Measurements from ENCODE around the gene GSDMA. TPM values are rescaled to one million over a fixed set of nuclear protein-coding genes. Genes with fewer than 3 reads are reported as not detected.

The GSDMA gene
- total RNA-seq, 1 donor from 2014 or later, result 0.74 TPM

GRCh38 chr17:39927101-39927928 lies 35.5 kb upstream of the GSDMA start, which contains the start of the genes LRRC3C and ORMDL3:
TSS of gene LRRC3C (plus strand) at chr17:39927732. CDS start at chr17:39941524, 13,792 bp downstream.
TSS of gene ORMDL3 (minus strand) at chr17:39927601. CDS start at chr17:39924203, 3,398 bp downstream.
- peak within 1 kb of the TSS; percentile 92 for H3K27ac ChIP-seq
- peak in 1 of 2 donors; percentile 97 for DNase-seq (ENCODE audit: extremely low spot score in 2 of 2)
- H3K4me3 ChIP-seq, result peak within 1 kb of the TSS; percentile 89 to 91
- no peaks in the 10 kb centered on the region for H3K27me3 ChIP-seq
- H3K36me3 ChIP-seq, result peaks cover 0 to 15% of the 10 kb centered on the region in 2 donors
- peaks cover 47% of the 10 kb centered on the region for H3K4me1 ChIP-seq
- TF ChIP-seq POLR2A (IDR thresholded peaks at IDR 0.05), result peak in 1 of 2 donors; percentile 40
- TF ChIP-seq, protein P1, sequence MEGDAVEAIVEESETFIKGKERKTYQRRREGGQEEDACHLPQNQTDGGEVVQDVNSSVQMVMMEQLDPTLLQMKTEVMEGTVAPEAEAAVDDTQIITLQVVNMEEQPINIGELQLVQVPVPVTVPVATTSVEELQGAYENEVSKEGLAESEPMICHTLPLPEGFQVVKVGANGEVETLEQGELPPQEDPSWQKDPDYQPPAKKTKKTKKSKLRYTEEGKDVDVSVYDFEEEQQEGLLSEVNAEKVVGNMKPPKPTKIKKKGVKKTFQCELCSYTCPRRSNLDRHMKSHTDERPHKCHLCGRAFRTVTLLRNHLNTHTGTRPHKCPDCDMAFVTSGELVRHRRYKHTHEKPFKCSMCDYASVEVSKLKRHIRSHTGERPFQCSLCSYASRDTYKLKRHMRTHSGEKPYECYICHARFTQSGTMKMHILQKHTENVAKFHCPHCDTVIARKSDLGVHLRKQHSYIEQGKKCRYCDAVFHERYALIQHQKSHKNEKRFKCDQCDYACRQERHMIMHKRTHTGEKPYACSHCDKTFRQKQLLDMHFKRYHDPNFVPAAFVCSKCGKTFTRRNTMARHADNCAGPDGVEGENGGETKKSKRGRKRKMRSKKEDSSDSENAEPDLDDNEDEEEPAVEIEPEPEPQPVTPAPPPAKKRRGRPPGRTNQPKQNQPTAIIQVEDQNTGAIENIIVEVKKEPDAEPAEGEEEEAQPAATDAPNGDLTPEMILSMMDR (IDR thresholded peaks at IDR 0.05), result no peak
- TF ChIP-seq POLR2AphosphoS5 (IDR thresholded peaks at IDR 0.05; ENCODE audit: insufficient read depth in 1 of 2, low read depth in 1 of 2), result peak; percentile 94 to 98
- intact Hi-C loops (cut with DNase I), result no loop called here
- H3K9me3 ChIP-seq, result no peaks in the 10 kb centered on the region

DNA sequence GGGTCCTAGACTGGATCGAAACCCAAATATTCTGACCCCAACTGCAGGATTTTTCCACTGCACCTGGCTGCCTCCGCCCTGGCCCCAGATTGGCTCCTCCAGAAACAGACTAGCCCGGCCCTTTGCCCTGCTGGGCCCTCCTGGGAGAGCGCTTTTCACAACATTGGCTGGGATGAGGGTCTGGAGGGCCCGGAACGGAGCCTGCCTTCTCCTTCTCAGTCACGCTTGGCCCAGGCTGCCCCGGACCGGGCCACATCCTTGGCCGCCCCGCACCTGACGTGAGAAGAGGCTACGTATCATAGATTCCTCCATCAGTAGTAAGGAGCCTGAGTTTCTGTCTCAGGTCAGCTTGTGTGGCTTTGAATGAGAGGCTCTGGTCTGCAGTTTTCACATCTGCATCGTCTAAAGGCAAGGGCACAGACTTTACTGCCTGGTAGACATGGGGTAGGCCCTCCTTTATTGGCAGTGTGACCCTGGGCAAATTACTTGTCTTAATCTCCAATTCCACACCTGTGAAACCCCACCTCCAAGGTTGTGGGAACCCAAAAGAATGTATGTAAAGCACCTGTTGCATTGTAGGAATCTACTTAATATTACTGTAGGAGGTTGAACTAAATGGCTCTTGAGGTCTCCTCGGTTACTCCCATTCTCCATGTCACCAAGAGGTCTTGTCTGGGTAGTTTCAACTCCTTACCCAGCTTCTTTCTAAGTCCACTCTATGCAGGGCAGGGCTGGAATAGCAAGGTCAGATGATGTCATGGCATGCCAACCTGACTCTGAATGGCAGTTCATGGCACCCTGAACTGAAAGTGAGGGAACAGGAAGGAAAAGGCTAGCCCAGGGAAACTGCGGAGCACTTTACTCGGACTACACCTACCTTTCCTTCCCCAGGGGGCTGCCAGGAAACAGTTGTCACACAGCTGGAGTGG lies 34.6 kb upstream of the GSDMA start:
- Histone ChIP-seq H3K27ac (peak overlapping the region; percentile 92), H3K36me3 (peaks cover 0 to 6% of the 10 kb centered on the region in 2 donors), H3K4me1 (peaks cover 47% of the 10 kb centered on the region), H3K27me3 (no peaks in the 10 kb centered on the region), H3K4me3 (peak overlapping the region; percentile 89 to 91), H3K9me3 (no peaks in the 10 kb centered on the region)
- DNase-seq (ENCODE audit: extremely low spot score in 2 of 2), result no peak
- TF ChIP-seq POLR2A (IDR thresholded peaks at IDR 0.05), result no peak
- TF ChIP-seq, protein P1 (IDR thresholded peaks at IDR 0.05), result no peak
- TF ChIP-seq POLR2AphosphoS5 (IDR thresholded peaks at IDR 0.05; ENCODE audit: insufficient read depth in 1 of 2, low read depth in 1 of 2), result peak in 1 of 2 donors; percentile 13
- intact Hi-C loops (cut with DNase I), result no loop called here

- Histone ChIP-seq H3K27ac (peak overlapping the region; percentile 92), H3K27me3 (no peaks in the 10 kb centered on the region), H3K4me3 (no peak overlapping the region), H3K4me1 (peaks cover 47% of the 10 kb centered on the region), H3K36me3 (no peaks in the 10 kb centered on the region), H3K9me3 (no peaks in the 10 kb centered on the region)
- intact Hi-C loops (cut with DNase I), result no loop called here
- no peak for DNase-seq (ENCODE audit: extremely low spot score in 2 of 2)
- TF ChIP-seq POLR2A (IDR thresholded peaks at IDR 0.05) (no peak), POLR2AphosphoS5 (IDR thresholded peaks at IDR 0.05; ENCODE audit: insufficient read depth in 1 of 2, low read depth in 1 of 2) (no peak)
- TF ChIP-seq, protein P1 (IDR thresholded peaks at IDR 0.05), result no peak
Measured at GRCh38 chr17:39928858-39929645, 33.8 kb upstream of the GSDMA start.

GRCh38 chr17:39929646-39930407 lies 33.0 kb upstream of the GSDMA start:
- intact Hi-C loops (cut with DNase I), result no loop called here
- no peaks in the 10 kb centered on the region for H3K36me3 ChIP-seq
- H3K4me3 ChIP-seq, result no peak overlapping the region
- DNase-seq (ENCODE audit: extremely low spot score in 2 of 2), result no peak
- H3K9me3 ChIP-seq, result no peaks in the 10 kb centered on the region
- no peaks in the 10 kb centered on the region for H3K27me3 ChIP-seq
- TF ChIP-seq POLR2AphosphoS5 (IDR thresholded peaks at IDR 0.05; ENCODE audit: insufficient read depth in 1 of 2, low read depth in 1 of 2), result no peak
- TF ChIP-seq POLR2A (IDR thresholded peaks at IDR 0.05), result no peak
- TF ChIP-seq, protein P1 (IDR thresholded peaks at IDR 0.05), result no peak
- no peak overlapping the region for H3K27ac ChIP-seq
- peaks cover 41% of the 10 kb centered on the region for H3K4me1 ChIP-seq

Data from vagina (tissue), 2 donors.